ENCODE data around the gene GOLPH3L. TPM values are rescaled to one million over a fixed set of nuclear protein-coding genes. Genes with fewer than 3 reads are reported as not detected.
"Not testable (repeated sequence)": the region's sequence is repeated elsewhere in the genome, so short reads cannot be mapped to it uniquely, and the experiment has no call there.

The GOLPH3L gene
- total RNA-seq, 1 donor from 2014 or later = 10.8 TPM

GRCh38 chr1:150678988-150679387 lies 18.0 kb downstream of the GOLPH3L start:
- TF ChIP-seq CTCF (IDR thresholded peaks at IDR 0.05; ENCODE audit: insufficient read depth, low read length, severe bottlenecking) = no peak
- DNase-seq (ENCODE audit: low read depth) (no peak), FAIRE-seq (no peak)
- no peaks in the 10 kb centered on the region for H3K36me3 ChIP-seq (ENCODE audit: control insufficient read depth, insufficient read depth, low read length)
- no peaks in the 10 kb centered on the region for H3K27me3 ChIP-seq (ENCODE audit: control insufficient read depth, insufficient read depth, low read length)
- no peak overlapping the region for H3K4me3 ChIP-seq (ENCODE audit: low read depth, low read length)

- no peak for FAIRE-seq
- no peak for TF ChIP-seq CTCF (IDR thresholded peaks at IDR 0.05; ENCODE audit: insufficient read depth, low read length, severe bottlenecking)
- H3K36me3 ChIP-seq (ENCODE audit: control insufficient read depth, insufficient read depth, low read length) = no peaks in the 10 kb centered on the region
- no peak for DNase-seq (ENCODE audit: low read depth)
- no peak overlapping the region for H3K4me3 ChIP-seq (ENCODE audit: low read depth, low read length)
- no peaks in the 10 kb centered on the region for H3K27me3 ChIP-seq (ENCODE audit: control insufficient read depth, insufficient read depth, low read length)
Measured at GRCh38 chr1:150674881-150675280, 22.1 kb downstream of the GOLPH3L start.

GRCh38 chr1:150663321-150663720 lies 33.6 kb downstream of the GOLPH3L start:
- no peak overlapping the region for H3K4me3 ChIP-seq (ENCODE audit: low read depth, low read length)
- H3K36me3 ChIP-seq (ENCODE audit: control insufficient read depth, insufficient read depth, low read length) = peaks cover 2% of the 10 kb centered on the region
- FAIRE-seq = no peak
- H3K27me3 ChIP-seq (ENCODE audit: control insufficient read depth, insufficient read depth, low read length) = no peaks in the 10 kb centered on the region
- TF ChIP-seq CTCF (IDR thresholded peaks at IDR 0.05; ENCODE audit: insufficient read depth, low read length, severe bottlenecking) = no peak
- DNase-seq (ENCODE audit: low read depth) = no peak

GRCh38 chr1:150662811-150663210 lies 34.1 kb downstream of the GOLPH3L start:
- Histone ChIP-seq H3K4me3 (ENCODE audit: low read depth, low read length) (no peak overlapping the region), H3K36me3 (ENCODE audit: control insufficient read depth, insufficient read depth, low read length) (peaks cover 4% of the 10 kb centered on the region), H3K27me3 (ENCODE audit: control insufficient read depth, insufficient read depth, low read length) (no peaks in the 10 kb centered on the region)
- DNase-seq (ENCODE audit: low read depth) = no peak
- FAIRE-seq = no peak
- TF ChIP-seq CTCF (IDR thresholded peaks at IDR 0.05; ENCODE audit: insufficient read depth, low read length, severe bottlenecking) = no peak

GRCh38 chr1:150661156-150661555 lies 35.8 kb downstream of the GOLPH3L start:
- Histone ChIP-seq H3K4me3 (ENCODE audit: low read depth, low read length) (no peak overlapping the region), H3K36me3 (ENCODE audit: control insufficient read depth, insufficient read depth, low read length) (peaks cover 4% of the 10 kb centered on the region), H3K27me3 (ENCODE audit: control insufficient read depth, insufficient read depth, low read length) (no peaks in the 10 kb centered on the region)
- peak; percentile 97 for DNase-seq (ENCODE audit: low read depth)
- TF ChIP-seq CTCF (IDR thresholded peaks at IDR 0.05; ENCODE audit: insufficient read depth, low read length, severe bottlenecking) = no peak
- no peak for FAIRE-seq

- H3K4me3 ChIP-seq (ENCODE audit: low read depth, low read length) = no peak overlapping the region
- no peak for TF ChIP-seq CTCF (IDR thresholded peaks at IDR 0.05; ENCODE audit: insufficient read depth, low read length, severe bottlenecking)
- FAIRE-seq = no peak
- peaks cover 4% of the 10 kb centered on the region for H3K36me3 ChIP-seq (ENCODE audit: control insufficient read depth, insufficient read depth, low read length)
- DNase-seq (ENCODE audit: low read depth) = no peak
- H3K27me3 ChIP-seq (ENCODE audit: control insufficient read depth, insufficient read depth, low read length) = no peaks in the 10 kb centered on the region
Measured at GRCh38 chr1:150660584-150660983, 36.4 kb downstream of the GOLPH3L start.

- H3K27me3 ChIP-seq (ENCODE audit: control insufficient read depth, insufficient read depth, low read length); H3K4me3 ChIP-seq (ENCODE audit: low read depth, low read length); H3K36me3 ChIP-seq (ENCODE audit: control insufficient read depth, insufficient read depth, low read length); DNase-seq (ENCODE audit: low read depth); FAIRE-seq: not testable (repeated sequence)
Measured at GRCh38 chr1:150657064-150657463, 39.9 kb downstream of the GOLPH3L start.

- H3K4me3 ChIP-seq (ENCODE audit: low read depth, low read length); DNase-seq (ENCODE audit: low read depth); FAIRE-seq; H3K36me3 ChIP-seq (ENCODE audit: control insufficient read depth, insufficient read depth, low read length); H3K27me3 ChIP-seq (ENCODE audit: control insufficient read depth, insufficient read depth, low read length): not testable (repeated sequence)
Measured at GRCh38 chr1:150654635-150655034, 42.3 kb downstream of the GOLPH3L start.

Data from bronchial epithelial cell (primary cell).